HepG2 (cell line): ENCODE results near the gene DENND2A. TPM values are rescaled to one million over a fixed set of nuclear protein-coding genes. Genes with fewer than 3 reads are reported as not detected.

Experiments
- ATF1 ChIP-seq: IDR thresholded peaks from 2 replicates; pipeline ENCODE4 v1.6.1; 2016; ENCODE audit warnings: mild to moderate bottlenecking, control low read depth
- ATF7-NPFF ChIP-seq: sonication (generic); formaldehyde crosslinking; IDR thresholded peaks from 2 replicates; pipeline ENCODE4 v1.8.1; 2023; ENCODE audit warnings: mild to moderate bottlenecking, low read depth, missing genetic modification reagents, moderate library complexity
- ATRX ChIP-seq: sonication (generic); formaldehyde crosslinking; IDR thresholded peaks from 2 replicates; pipeline ENCODE4 v1.4.0; 2020; ENCODE audit warnings: missing genetic modification reagents, borderline replicate concordance
- BHLHE40 ChIP-seq: IDR thresholded peaks from 2 replicates; pipeline ENCODE4 v1.6.1; 2011; ENCODE audit warnings: low read length, improper control_type of control experiment
- HDAC2 ChIP-seq: sonication (generic); formaldehyde crosslinking; IDR thresholded peaks from 2 replicates; pipeline ENCODE4 v1.4.0; 2020; ENCODE audit warnings: missing genetic modification reagents
- HNRNPH1 ChIP-seq: fragments of 200-400 bp; formaldehyde crosslinking; optimal IDR thresholded peaks from 2 replicates; pipeline ENCODE3; 2017; ENCODE audit warnings: mild to moderate bottlenecking, low read depth, low read length
- IKZF4 ChIP-seq: sonication (generic); formaldehyde crosslinking; IDR thresholded peaks from 2 replicates; pipeline ENCODE4 v1.5.1; 2020; ENCODE audit warnings: borderline replicate concordance, mild to moderate bottlenecking, low read depth, missing genetic modification reagents; ENCODE audit errors: not compliant biosample characterization
- ISX ChIP-seq: sonication (generic); formaldehyde crosslinking; conservative IDR thresholded peaks from 2 replicates; pipeline ENCODE4 v1.5.0; 2020; ENCODE audit warnings: missing genetic modification reagents
- MAFF ChIP-seq: IDR thresholded peaks from 2 replicates; pipeline ENCODE4 v1.6.1; 2011; ENCODE audit warnings: low read depth, low read length, improper control_type of control experiment
- MIER2 ChIP-seq: IDR thresholded peaks from 2 replicates; pipeline ENCODE4 v1.6.1; 2016; ENCODE audit warnings: missing biosample characterization, missing genetic modification reagents
- NFYC ChIP-seq: IDR thresholded peaks from 2 replicates; pipeline ENCODE4 v1.6.1; 2016; ENCODE audit warnings: missing genetic modification reagents, missing compliant biosample characterization
- PHF20 ChIP-seq: sonication (generic); formaldehyde crosslinking; IDR thresholded peaks from 2 replicates; pipeline ENCODE4 v1.5.0; 2020; ENCODE audit warnings: mild to moderate bottlenecking, missing genetic modification reagents
- PHF21A ChIP-seq: sonication (generic); formaldehyde crosslinking; IDR thresholded peaks from 2 replicates; pipeline ENCODE4 v1.5.0; 2020; ENCODE audit warnings: mild to moderate bottlenecking, missing genetic modification reagents
- POLR2AphosphoS2 ChIP-seq: IDR thresholded peaks from 2 replicates; pipeline ENCODE4 v1.6.1; 2011; ENCODE audit warnings: low read depth, low read length, improper control_type of control experiment
- RFX3 ChIP-seq: IDR thresholded peaks from 2 replicates; pipeline ENCODE4 v1.6.1; 2016; ENCODE audit warnings: missing biosample characterization, missing genetic modification reagents
- SMAD9 ChIP-seq: sonication (generic); formaldehyde crosslinking; IDR thresholded peaks from 2 replicates; pipeline ENCODE4 v1.5.1; 2020; ENCODE audit warnings: mild to moderate bottlenecking, missing genetic modification reagents
- ZBED4 ChIP-seq: sonication (generic); formaldehyde crosslinking; IDR thresholded peaks from 2 replicates; pipeline ENCODE4 v1.4.0; 2020; ENCODE audit warnings: missing genetic modification reagents, borderline replicate concordance
- ZBTB7B ChIP-seq: sonication (generic); formaldehyde crosslinking; IDR thresholded peaks from 2 replicates; pipeline ENCODE4 v1.4.0; 2020; ENCODE audit warnings: missing genetic modification reagents
- ZFP36L1 ChIP-seq: sonication (generic); formaldehyde crosslinking; IDR thresholded peaks from 2 replicates; pipeline ENCODE4 v1.8.0; 2022; ENCODE audit warnings: mild to moderate bottlenecking, missing genetic modification reagents, moderate library complexity
- ZFP62 ChIP-seq: sonication (generic); formaldehyde crosslinking; IDR thresholded peaks from 2 replicates; pipeline ENCODE4 v1.4.0; 2020; ENCODE audit warnings: missing genetic modification reagents
- ZFYVE20 ChIP-seq: sonication (generic); formaldehyde crosslinking; IDR thresholded peaks from 2 replicates; pipeline ENCODE4 v1.8.0; 2023; ENCODE audit warnings: low read depth, mild to moderate bottlenecking, moderate library complexity, missing genetic modification reagents, borderline replicate concordance
- ZKSCAN8 ChIP-seq: IDR thresholded peaks from 2 replicates; pipeline ENCODE4 v1.6.1; 2016; ENCODE audit warnings: borderline replicate concordance, missing genetic modification reagents, missing compliant biosample characterization
- ZNF180 ChIP-seq: sonication (generic); formaldehyde crosslinking; IDR thresholded peaks from 2 replicates; pipeline ENCODE4 v1.4.0; 2020; ENCODE audit warnings: low read depth, missing genetic modification reagents, borderline replicate concordance
- ZNF546 ChIP-seq: sonication (generic); formaldehyde crosslinking; conservative IDR thresholded peaks from 2 replicates; pipeline ENCODE4 v1.8.1; 2023; ENCODE audit warnings: mild to moderate bottlenecking, missing genetic modification reagents
- ZNF660 ChIP-seq: sonication (generic); formaldehyde crosslinking; IDR thresholded peaks from 2 replicates; pipeline ENCODE4 v1.5.1; 2020; ENCODE audit warnings: mild to moderate bottlenecking, low read depth, missing genetic modification reagents, borderline replicate concordance
- ZNF841 ChIP-seq: sonication (generic); formaldehyde crosslinking; IDR thresholded peaks from 2 replicates; pipeline ENCODE4 v1.8.1; 2023; ENCODE audit warnings: missing genetic modification reagents, borderline replicate concordance
- polyA plus RNA-seq, 8 experiments: library from polyadenylated mRNA; depleted of rRNA in 3 of 8; stranded (reverse) in 7 of 8; unstranded in 1 of 8; fragments of >200 nt; fragmentation: Illumina TruSeq in 4 of 8; extraction: Trizol in 4 of 8; gene quantifications; 2 replicates each; pipeline versions ENCODE4 v1.2.1 to v1.2.3, GENCODE V29; 2011 to 2016; ENCODE audit warnings: low read depth in 4 of 8, missing spikeins in 1 of 8, mixed read lengths in 1 of 8; ENCODE audit not compliant: insufficient read depth in 1 of 8
- total RNA-seq, 5 experiments: library from RNA; depleted of rRNA; stranded (reverse); fragments of >200 nt; fragmentation: Illumina TruSeq; extraction: Trizol; gene quantifications; 2 replicates each; pipeline ENCODE4 v1.2.3, GENCODE V29; 2016; ENCODE audit warnings: low read depth in 1 of 5

DENND2A gene
- total and polyA plus RNA-seq, 2 of the 13 experiments (the other 11 are each of a cell fraction or from before 2014, with no cell fraction given) = not detected

- TF ChIP-seq ZNF660 = no peak
- peak; percentile 51; the same call in 1 of the 2 replicates for TF ChIP-seq HDAC2
- peak; percentile 90; the same call in 1 of the 2 replicates for TF ChIP-seq ZFP36L1
- TF ChIP-seq MIER2 = peak; percentile 19; the same call in 1 of the 2 replicates
- no peak for TF ChIP-seq ZNF180
- no peak for TF ChIP-seq ZNF546 (CRISPR knock-in tag)
- TF ChIP-seq POLR2AphosphoS2 = no peak
- TF ChIP-seq MAFF = no peak
- TF ChIP-seq IKZF4 (CRISPR knock-in tag) = no peak
- TF ChIP-seq ISX (CRISPR knock-in tag) = no peak
- peak; percentile 79; the same call in 1 of the 2 replicates for TF ChIP-seq ATF7-NPFF (CRISPR knock-in tag)
- 0 out of 2 replicates have a peak, but pooled peaks have one; percentile 44 for TF ChIP-seq ZKSCAN8 (CRISPR knock-in tag)
- TF ChIP-seq RFX3 (CRISPR knock-in tag) = no peak
- TF ChIP-seq HNRNPH1 = no peak
- no peak for TF ChIP-seq BHLHE40
- peak; percentile 71; the same call in 1 of the 2 replicates for TF ChIP-seq PHF21A (CRISPR knock-in tag)
- TF ChIP-seq ZFYVE20 (CRISPR knock-in tag) = no peak
- TF ChIP-seq ATF1 = 0 out of 2 replicates have a peak, but pooled peaks have one; percentile 30
- TF ChIP-seq ZBTB7B (CRISPR knock-in tag) = 0 out of 2 replicates have a peak, but pooled peaks have one; percentile 35
- TF ChIP-seq PHF20 (CRISPR knock-in tag) = peak; percentile 82
- TF ChIP-seq ZNF841 (CRISPR knock-in tag) = no peak
- no peak for TF ChIP-seq ZBED4 (CRISPR knock-in tag)
- TF ChIP-seq SMAD9 (CRISPR knock-in tag) = no peak
- peak; percentile 82 for TF ChIP-seq NFYC (CRISPR knock-in tag)
- TF ChIP-seq ATRX (CRISPR knock-in tag) = no peak
- TF ChIP-seq ZFP62 = no peak
Measured at GRCh38 chr7:140479062-140479738, 161.4 kb downstream of the DENND2A start, which contains the start of gene MKRN1 (continued).
